Right renal cortex interstitium (tissue), 3 donors: ENCODE data around the gene CHRM2. TPM values are rescaled to one million over a fixed set of nuclear protein-coding genes. Genes with fewer than 3 reads are reported as not detected.

Source experiments
- DNase-seq, 3 donors: peaks; one replicate each; pipeline ENCODE4 v3.0.0-alpha.2; 2013; ENCODE audit warnings: low read depth in 3 of 3, low spot score in 2 of 3
- polyA plus RNA-seq, 3 donors: library from polyadenylated mRNA; unstranded; fragments of 120-200 nt; gene quantifications; one replicate each; pipeline ENCODE4 v1.2.1, GENCODE V29; 2013; ENCODE audit not compliant: insufficient read length in 3 of 3

The CHRM2 gene
- polyA plus RNA-seq, 3 donors, result 3.2 to 3.6 (median 3.4) TPM

DNA sequence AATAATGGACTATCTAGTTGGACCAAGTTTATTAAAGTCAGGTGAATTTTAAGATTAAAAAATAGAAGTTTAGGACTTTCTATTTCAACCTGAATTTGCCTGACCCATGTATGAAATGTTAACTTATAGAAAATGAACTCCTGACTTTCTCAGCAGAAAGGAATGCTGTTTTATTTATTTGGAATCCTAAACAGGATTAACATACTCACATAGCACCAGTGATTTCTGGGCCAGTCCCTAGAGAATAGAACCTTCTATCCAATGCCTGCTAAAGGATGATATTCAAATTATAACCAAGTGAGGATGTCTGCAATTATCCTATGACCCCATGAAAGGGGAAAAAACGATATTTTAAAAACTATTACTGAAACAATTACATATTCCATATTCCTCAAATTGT, 148.8 kb downstream of the CHRM2 start:
- no peak for DNase-seq

DNA sequence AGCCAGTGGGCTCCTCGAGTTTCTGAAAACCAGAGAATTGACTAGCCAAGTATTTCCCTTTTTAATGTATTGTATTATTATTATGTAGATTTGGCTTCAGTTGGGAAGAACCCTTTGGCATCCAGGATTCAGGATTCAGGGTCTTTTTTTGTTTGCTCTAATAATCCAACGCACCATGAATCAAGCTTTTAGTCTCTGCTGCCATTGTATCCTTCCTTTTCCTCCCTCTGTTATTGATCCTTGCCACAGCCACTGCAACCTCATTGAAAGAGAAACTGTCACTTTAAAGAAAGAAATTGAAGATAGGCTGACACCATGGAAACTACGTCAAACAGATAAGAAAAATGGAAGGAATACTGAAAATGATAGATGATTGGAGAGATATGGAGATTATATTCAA, 150.0 kb downstream of the CHRM2 start:
- no peak for DNase-seq

DNA sequence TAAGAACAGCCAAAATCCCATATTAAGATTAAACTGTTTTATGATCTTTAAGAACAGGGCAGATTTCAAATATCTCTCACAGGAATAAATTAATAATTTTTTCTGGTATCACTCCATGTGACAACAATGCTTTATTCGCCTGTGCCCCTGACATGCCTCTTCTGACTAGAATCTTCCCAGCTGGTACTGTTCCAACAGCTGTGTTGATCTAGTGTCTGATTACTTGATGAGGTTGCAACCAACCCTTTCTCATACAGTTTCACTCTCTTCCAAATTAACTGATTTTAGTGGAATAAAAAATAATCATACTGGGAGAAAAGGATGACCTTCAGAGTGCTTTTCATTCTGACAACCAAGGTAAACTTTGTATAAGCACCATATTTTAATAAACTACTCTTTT, 151.9 kb downstream of the CHRM2 start:
- no peak for DNase-seq

DNA sequence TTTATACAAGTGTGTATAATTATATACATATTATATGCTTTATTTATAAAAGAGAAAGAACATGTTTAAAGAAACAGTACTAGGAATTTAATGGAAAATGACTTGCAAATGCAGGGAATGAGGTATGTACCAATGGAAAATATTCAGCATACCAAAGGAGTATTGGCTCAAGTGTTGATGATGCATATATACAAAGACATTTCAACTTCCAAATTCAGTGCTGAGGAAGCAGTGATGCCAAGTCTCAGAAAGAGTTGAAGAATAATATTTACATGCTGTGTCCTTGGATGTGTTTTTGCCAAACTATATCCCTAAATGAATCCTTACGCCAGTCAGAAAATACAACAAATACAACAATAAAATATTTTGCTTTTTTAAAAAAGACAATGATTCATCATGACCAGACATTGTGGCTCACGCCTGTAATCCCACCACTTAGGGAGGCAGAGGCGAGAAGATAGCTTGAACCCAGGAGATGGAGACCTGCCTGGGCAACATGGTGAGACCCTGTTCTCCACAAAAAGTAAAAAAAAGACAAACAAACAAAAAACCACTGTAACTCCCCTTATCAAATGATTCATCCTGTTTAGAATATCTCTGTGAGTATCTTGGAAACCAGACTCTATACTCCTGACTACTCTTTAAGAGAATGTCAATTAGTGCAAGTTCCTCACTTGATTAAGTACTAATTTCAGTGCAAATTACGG, 157.2 kb downstream of the CHRM2 start:
- no peak for DNase-seq

DNA sequence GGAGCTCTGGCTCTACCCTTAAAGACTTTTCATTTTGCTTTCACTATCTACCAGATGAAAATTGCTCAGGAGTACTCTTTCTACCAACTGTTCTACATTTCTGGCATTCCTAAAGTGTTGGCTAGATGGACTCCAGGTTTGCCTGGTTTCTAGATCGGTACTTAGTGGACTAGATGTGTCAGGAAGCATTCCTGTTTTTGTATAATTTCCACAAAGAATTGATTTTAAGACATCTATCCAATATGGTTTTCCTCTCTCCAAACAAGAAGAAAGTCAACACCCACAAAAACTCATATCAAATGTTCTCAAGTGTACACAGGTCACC, 157.7 kb downstream of the CHRM2 start:
- no peak for DNase-seq

DNA sequence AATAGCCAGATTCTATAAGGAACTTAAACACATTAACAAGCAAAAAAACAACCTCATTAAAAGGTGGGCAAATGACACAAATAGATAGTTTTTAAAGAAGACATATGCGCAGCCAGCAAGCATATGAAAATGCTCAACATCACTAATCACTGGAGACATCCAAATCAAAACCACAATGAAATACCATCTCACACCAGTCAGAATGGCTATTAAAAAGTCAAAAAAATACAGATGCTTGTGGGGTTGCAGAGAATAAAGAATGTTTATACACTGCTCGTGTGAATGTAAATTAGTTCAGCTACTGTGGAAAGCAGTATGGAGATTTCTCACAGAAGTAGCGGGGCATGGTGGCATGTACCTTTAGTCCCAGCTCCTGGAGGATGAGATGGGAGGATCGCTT, 164.0 kb downstream of the CHRM2 start:
- no peak for DNase-seq

DNA sequence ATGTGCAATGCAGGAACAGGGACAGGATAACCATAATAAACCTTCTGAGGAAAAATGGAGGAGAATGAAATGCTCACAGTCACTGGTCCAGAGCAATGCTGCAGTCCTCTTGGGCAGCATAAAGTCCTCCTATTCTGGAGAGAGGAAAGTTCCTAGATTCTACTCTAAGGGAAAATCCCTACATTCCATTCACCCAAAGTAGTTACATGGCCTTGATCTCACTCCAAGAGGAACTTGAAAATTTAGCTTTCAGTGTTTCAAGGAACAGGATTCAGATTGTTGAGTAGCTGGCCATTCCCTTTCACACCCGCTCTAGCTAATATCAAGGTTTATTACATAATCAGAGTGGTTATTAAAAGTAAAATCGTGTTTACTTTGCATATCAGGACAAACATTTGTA, 168.3 kb downstream of the CHRM2 start:
- no peak for DNase-seq

DNA sequence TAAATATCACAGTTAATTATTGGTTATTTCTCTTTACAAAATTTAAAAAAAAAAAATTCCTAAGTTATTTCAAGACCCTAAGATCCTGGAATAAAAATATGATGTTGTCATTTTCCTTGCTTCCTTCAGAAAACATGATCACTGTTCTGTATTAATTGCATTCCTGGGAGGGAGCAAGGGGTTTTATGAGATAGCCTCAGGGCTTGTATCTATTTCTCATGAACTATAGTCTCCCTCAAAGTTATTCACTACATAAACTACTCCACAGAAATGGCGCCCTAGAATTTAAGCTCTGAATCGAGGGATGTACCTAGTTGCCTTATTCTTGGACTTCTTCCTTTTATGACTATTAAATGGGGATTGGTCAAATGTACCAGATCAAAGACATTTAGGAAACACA, 170.3 kb downstream of the CHRM2 start:
- no peak for DNase-seq

DNA sequence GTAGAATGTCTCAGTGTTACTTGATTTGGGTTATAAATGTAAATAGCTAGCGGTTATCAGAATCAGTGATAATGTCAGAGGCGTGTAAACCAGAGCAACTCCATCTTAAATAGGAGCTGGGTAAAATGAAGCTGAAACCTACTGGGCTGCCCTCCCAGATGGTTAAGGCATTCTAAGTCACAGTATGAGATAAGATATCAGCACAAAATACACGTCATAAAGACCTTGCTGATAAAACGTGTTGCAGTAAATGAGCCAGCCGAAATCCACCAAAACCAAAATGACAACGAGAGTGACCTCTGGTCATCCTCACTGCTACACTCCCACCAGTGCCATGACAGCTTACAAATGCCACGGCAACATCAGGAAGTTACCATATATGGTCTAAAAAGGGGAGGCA, 172.3 kb downstream of the CHRM2 start:
- no peak for DNase-seq

DNA sequence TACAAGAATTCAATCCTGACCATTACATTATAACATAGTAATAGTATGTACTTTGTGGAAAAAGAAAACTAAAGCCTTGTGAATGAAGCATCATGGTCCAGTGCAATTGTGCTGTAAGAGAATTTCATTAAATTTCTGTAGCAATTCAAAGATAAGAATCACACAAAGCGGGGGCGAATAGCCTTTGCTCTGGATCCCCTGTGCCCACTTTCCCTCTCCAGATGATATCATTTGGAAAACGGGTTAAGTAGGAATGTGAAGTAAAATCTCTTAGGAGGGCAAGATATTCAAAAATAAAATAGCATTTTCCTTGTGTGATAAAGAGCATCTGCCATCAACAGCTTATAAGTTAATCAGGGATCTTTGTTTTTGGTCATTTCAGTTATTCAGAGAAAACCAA, 177.1 kb downstream of the CHRM2 start:
- no peak for DNase-seq

DNA sequence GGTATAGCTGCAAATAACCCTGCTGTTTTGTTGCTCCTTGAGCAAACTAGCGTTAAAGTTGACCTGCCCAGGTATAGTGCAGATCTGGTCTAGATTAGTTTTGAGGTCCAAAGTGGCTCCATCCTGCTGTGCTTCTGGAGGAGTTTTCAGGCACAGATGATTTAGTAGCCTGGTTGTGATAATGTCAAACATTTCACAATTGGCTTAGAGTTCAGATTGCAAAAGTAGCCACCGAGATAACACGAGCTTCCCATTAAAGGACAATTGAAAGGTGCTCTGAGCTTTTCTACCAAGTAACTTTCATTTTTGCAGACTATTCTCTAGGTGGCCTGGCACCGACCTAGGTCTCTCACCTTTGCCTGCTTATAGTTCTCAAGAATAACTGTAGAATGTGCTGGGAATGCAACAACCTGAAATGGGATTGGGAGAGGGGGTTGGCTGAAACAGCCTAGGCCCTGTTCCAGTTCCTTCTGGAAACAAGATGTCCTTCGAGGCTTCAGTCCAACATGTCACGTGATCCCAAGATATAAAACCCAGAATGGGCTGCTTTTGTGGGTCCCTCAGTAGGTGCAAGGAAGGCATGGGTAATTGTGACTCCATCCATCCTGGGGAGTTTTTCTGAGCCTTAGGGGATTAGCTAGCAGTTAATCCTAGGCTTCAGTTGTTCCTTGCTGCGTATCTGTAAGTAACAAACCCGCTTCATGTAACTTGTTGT, 201.0 kb downstream of the CHRM2 start:
- no peak for DNase-seq
